ENCODE measurements around the gene PSMD13.

The PSMD13 gene

GRCh38 chr11:279040-279965 lies 42.5 kb downstream of the PSMD13 start:
- ATAC-seq, result no peak
- no peak for TF ChIP-seq ISL1 (CRISPR knock-in tag; IDR thresholded peaks at IDR 0.05)
- TF ChIP-seq ESRRG (CRISPR knock-in tag; IDR thresholded peaks at IDR 0.05), result no peak
- no peak for TF ChIP-seq BACH2 (CRISPR knock-in tag; IDR thresholded peaks at IDR 0.05; ENCODE audit: borderline replicate concordance)
- TF ChIP-seq ZFP3 (CRISPR knock-in tag; IDR thresholded peaks at IDR 0.05), result no peak
- TF ChIP-seq ZC3H10 (CRISPR knock-in tag; IDR thresholded peaks at IDR 0.05), result no peak
- TF ChIP-seq CSRNP3 (CRISPR knock-in tag; IDR thresholded peaks at IDR 0.05), result no peak
- TF ChIP-seq TSHZ2 (CRISPR knock-in tag; IDR thresholded peaks at IDR 0.05), result no peak
- no peak for TF ChIP-seq SNAI2 (CRISPR knock-in tag; IDR thresholded peaks at IDR 0.05)
- no peak for TF ChIP-seq CSDC2 (CRISPR knock-in tag; IDR thresholded peaks at IDR 0.05)
- TF ChIP-seq ZNF565 (CRISPR knock-in tag; conservative IDR thresholded peaks at IDR 0.05; ENCODE audit: low read depth), result no peak
- no peak for TF ChIP-seq OSR1 (CRISPR knock-in tag; IDR thresholded peaks at IDR 0.05)
- no peak for TF ChIP-seq ZFP30 (CRISPR knock-in tag; IDR thresholded peaks at IDR 0.05)
- TF ChIP-seq ZNF8 (CRISPR knock-in tag; IDR thresholded peaks at IDR 0.05), result no peak
- no peak for TF ChIP-seq CREB5 (CRISPR knock-in tag; IDR thresholded peaks at IDR 0.05; ENCODE audit: low read depth)
- no peak for TF ChIP-seq GLIS3 (CRISPR knock-in tag; IDR thresholded peaks at IDR 0.05)
- no peak for TF ChIP-seq POU6F1 (CRISPR knock-in tag; IDR thresholded peaks at IDR 0.05; ENCODE audit: borderline replicate concordance, low read depth)

GRCh38 chr11:279966-280705 lies 43.4 kb downstream of the PSMD13 start:
- TF ChIP-seq BACH2 (CRISPR knock-in tag; IDR thresholded peaks at IDR 0.05; ENCODE audit: borderline replicate concordance), result no peak
- no peak for TF ChIP-seq CSRNP3 (CRISPR knock-in tag; IDR thresholded peaks at IDR 0.05)
- no peak for TF ChIP-seq ISL1 (CRISPR knock-in tag; IDR thresholded peaks at IDR 0.05)
- TF ChIP-seq TCF4 (CRISPR knock-in tag; IDR thresholded peaks at IDR 0.05; ENCODE audit: borderline replicate concordance), result no peak
- no peak for TF ChIP-seq ZNF8 (CRISPR knock-in tag; IDR thresholded peaks at IDR 0.05)
- TF ChIP-seq ZNF70 (CRISPR knock-in tag; IDR thresholded peaks at IDR 0.05), result no peak
- TF ChIP-seq OSR1 (CRISPR knock-in tag; IDR thresholded peaks at IDR 0.05), result no peak
- TF ChIP-seq CSDC2 (CRISPR knock-in tag; IDR thresholded peaks at IDR 0.05), result no peak
- no peak for TF ChIP-seq ZFP3 (CRISPR knock-in tag; IDR thresholded peaks at IDR 0.05)
- no peak for TF ChIP-seq ARNTL (CRISPR knock-in tag; IDR thresholded peaks at IDR 0.05; ENCODE audit: borderline replicate concordance, low read depth)
- no peak for TF ChIP-seq CREB5 (CRISPR knock-in tag; IDR thresholded peaks at IDR 0.05; ENCODE audit: low read depth)
- TF ChIP-seq ESRRG (CRISPR knock-in tag; IDR thresholded peaks at IDR 0.05), result no peak
- no peak for TF ChIP-seq SNAI2 (CRISPR knock-in tag; IDR thresholded peaks at IDR 0.05)
- no peak for TF ChIP-seq PATZ1 (CRISPR knock-in tag; IDR thresholded peaks at IDR 0.05; ENCODE audit: borderline replicate concordance)
- no peak for TF ChIP-seq PPARA (CRISPR knock-in tag; IDR thresholded peaks at IDR 0.05; ENCODE audit: borderline replicate concordance)
- TF ChIP-seq RARB (CRISPR knock-in tag; IDR thresholded peaks at IDR 0.05), result no peak
- no peak for TF ChIP-seq TOX (CRISPR knock-in tag; IDR thresholded peaks at IDR 0.05; ENCODE audit: borderline replicate concordance)
- peak; percentile 43 for ATAC-seq

All from SK-N-SH treated with all-trans-retinoic acid at 6 μM for 48 hours (cell line).